Lung (tissue), 12 donors: ENCODE measurements around the gene BCL7A. TPM values are rescaled to one million over a fixed set of nuclear protein-coding genes. Genes with fewer than 3 reads are reported as not detected.

ENCODE experiments used
- ATAC-seq: fragments of 200-7000 bp; cut with Tn5 transposase; one replicate; pipeline ENCODE4 v1.9.1; 2020; ENCODE audit warnings: moderate number of reproducible peaks; ENCODE audit not compliant: insufficient read depth, low FRiP score
- DNase-seq, 3 donors: peaks; one replicate each; pipeline ENCODE4 v3.0.0-alpha.2; 2013 to 2017
- H3K27ac ChIP-seq, 2 donors: one replicate each; pipeline ENCODE4 v1.5.1; 2013; ENCODE audit warnings: mild to moderate bottlenecking in 2 of 2, moderate library complexity in 2 of 2, control low read depth in 1 of 2, inconsistent platforms in 1 of 2, low read depth in 1 of 2, low read length in 1 of 2
- H3K27me3 ChIP-seq, 3 donors: one replicate each; pipeline ENCODE4 v1.5.1; 2013; ENCODE audit warnings: low read length in 2 of 3; ENCODE audit not compliant: control insufficient read depth in 3 of 3, insufficient read depth in 3 of 3
- H3K36me3 ChIP-seq, 4 donors: one replicate each; pipeline ENCODE4 v1.5.1; 2013; ENCODE audit warnings: low read length in 4 of 4, mild to moderate bottlenecking in 1 of 4, moderate library complexity in 1 of 4; ENCODE audit not compliant: control insufficient read depth in 4 of 4, insufficient read depth in 4 of 4
- H3K4me1 ChIP-seq, 5 donors: one replicate each; pipeline ENCODE4 v1.5.1; 2013; ENCODE audit warnings: low read length in 5 of 5, mild to moderate bottlenecking in 2 of 5, moderate library complexity in 1 of 5; ENCODE audit not compliant: control insufficient read depth in 5 of 5, insufficient read depth in 5 of 5
- H3K4me3 ChIP-seq: one replicate; pipeline ENCODE4 v1.5.1; 2013; ENCODE audit warnings: mild to moderate bottlenecking, control low read depth, moderate library complexity
- H3K9ac ChIP-seq, 2 donors: one replicate each; pipeline ENCODE4 v1.5.1; 2013; ENCODE audit warnings: low read length in 2 of 2, control low read depth in 1 of 2; ENCODE audit not compliant: insufficient read depth in 1 of 2
- H3K9me3 ChIP-seq, 4 donors: one replicate each; pipeline ENCODE4 v1.5.1; 2013; ENCODE audit warnings: low read length in 3 of 4, mild to moderate bottlenecking in 1 of 4, moderate library complexity in 1 of 4; ENCODE audit not compliant: control insufficient read depth in 4 of 4, insufficient read depth in 3 of 4
- CTCF ChIP-seq: IDR thresholded peaks from 2 replicates; pipeline ENCODE4 v1.5.1; 2012; ENCODE audit warnings: mild to moderate bottlenecking; ENCODE audit errors: control extremely low read depth, extremely low read depth
- whole genome bisulfite sequencing, 2 donors: extraction: QIAGEN DNeasy Blood & Tissue Kit; methylation state at CpG; one replicate each; pipeline ENCODE4 v1.1.7; 2013; 5-methylcytosine and 5-hydroxymethylcytosine counted together
- polyA plus RNA-seq, 2 donors: library from polyadenylated mRNA; stranded (reverse); fragments of 200-250 nt; gene quantifications; one replicate each; pipeline ENCODE4 v1.2.1, GENCODE V29; 2013
- total RNA-seq, 2 donors: library from RNA; depleted of rRNA in 1 of 2; stranded (reverse); fragments of >200 nt in 1 of 2; gene quantifications; one replicate each; pipeline ENCODE4 v1.2.1, GENCODE V29; 2014 to 2021
- donor health status: control.
- donor health status: control.
- donor health status: Bipolar disorder and iron deficiency.
- donor health status: healthy.
- donor health status: DM: yes; HTN: yes; CAD: no.

The BCL7A gene
- total and polyA plus RNA-seq, 4 donors = 3.4 to 21.2 (median 8.8) TPM

- H3K36me3 ChIP-seq = peaks cover 0 to 13% (median 4%) of the 10 kb centered on the region in 4 donors
- no peak for TF ChIP-seq CTCF
Measured at GRCh38 chr12:122079033-122079531, 57.4 kb downstream of the BCL7A start.

GRCh38 chr12:122079532-122080081 is 57.9 kb downstream of the BCL7A start:
- DNase-seq (peak in 1 of 3 donors; percentile 36), ATAC-seq (no peak)
- WGBS, 2 donors = 1 to 2% methylated on average over 13 of the region's 13 CpGs
- no peaks in the 10 kb centered on the region for H3K27me3 ChIP-seq
- peaks cover 15 to 48% (median 18%) of the 10 kb centered on the region in 5 donors for H3K4me1 ChIP-seq
- H3K4me3 ChIP-seq = peak overlapping the region; percentile 87
- peak overlapping the region; percentile 88 to 95 for H3K27ac ChIP-seq
- H3K9ac ChIP-seq = peak overlapping the region; percentile 72 to 81
- H3K36me3 ChIP-seq = peaks cover 0 to 17% (median 8%) of the 10 kb centered on the region in 4 donors
- H3K9me3 ChIP-seq = no peaks in the 10 kb centered on the region
- no peak for TF ChIP-seq CTCF

More at GRCh38 chr12:122079033-122079531, 57.4 kb downstream of the BCL7A start:
- H3K9me3 ChIP-seq = no peaks in the 10 kb centered on the region
- H3K4me1 ChIP-seq = peaks cover 15 to 46% (median 16%) of the 10 kb centered on the region in 5 donors
- WGBS, 2 donors = 1% methylated on average over 36 to 38 of the region's 38 CpGs
- ATAC-seq (no peak), DNase-seq (no peak)
- peak overlapping the region; percentile 87 for H3K4me3 ChIP-seq
- no peaks in the 10 kb centered on the region for H3K27me3 ChIP-seq
- H3K9ac ChIP-seq = peak overlapping the region; percentile 72 to 81
- peak overlapping the region; percentile 88 to 95 for H3K27ac ChIP-seq

- TF ChIP-seq CTCF = no peak
- peak; percentile 75 to 90 (median 87) for DNase-seq
- 8 to 9% methylated on average over 18 of the region's 18 CpGs for WGBS, 2 donors
- H3K27ac ChIP-seq = peak overlapping the region; percentile 68 to 95
- H3K4me3 ChIP-seq = peak overlapping the region; percentile 87
- no peaks in the 10 kb centered on the region for H3K27me3 ChIP-seq
- peaks cover 0 to 22% (median 12%) of the 10 kb centered on the region in 4 donors for H3K36me3 ChIP-seq
- H3K9me3 ChIP-seq = no peaks in the 10 kb centered on the region
- H3K9ac ChIP-seq = peak overlapping the region; percentile 72 to 81
- H3K4me1 ChIP-seq = peaks cover 15 to 48% (median 21%) of the 10 kb centered on the region in 5 donors
- peak; percentile 58 for ATAC-seq
Measured at GRCh38 chr12:122080149-122081082, 58.7 kb downstream of the BCL7A start.
